ENCODE measurements around the gene NXNL1. TPM values are rescaled to one million over a fixed set of nuclear protein-coding genes. Genes with fewer than 3 reads are reported as not detected.

The NXNL1 gene
- total RNA-seq, 2 experiments from 2014 or later: not detected

DNA sequence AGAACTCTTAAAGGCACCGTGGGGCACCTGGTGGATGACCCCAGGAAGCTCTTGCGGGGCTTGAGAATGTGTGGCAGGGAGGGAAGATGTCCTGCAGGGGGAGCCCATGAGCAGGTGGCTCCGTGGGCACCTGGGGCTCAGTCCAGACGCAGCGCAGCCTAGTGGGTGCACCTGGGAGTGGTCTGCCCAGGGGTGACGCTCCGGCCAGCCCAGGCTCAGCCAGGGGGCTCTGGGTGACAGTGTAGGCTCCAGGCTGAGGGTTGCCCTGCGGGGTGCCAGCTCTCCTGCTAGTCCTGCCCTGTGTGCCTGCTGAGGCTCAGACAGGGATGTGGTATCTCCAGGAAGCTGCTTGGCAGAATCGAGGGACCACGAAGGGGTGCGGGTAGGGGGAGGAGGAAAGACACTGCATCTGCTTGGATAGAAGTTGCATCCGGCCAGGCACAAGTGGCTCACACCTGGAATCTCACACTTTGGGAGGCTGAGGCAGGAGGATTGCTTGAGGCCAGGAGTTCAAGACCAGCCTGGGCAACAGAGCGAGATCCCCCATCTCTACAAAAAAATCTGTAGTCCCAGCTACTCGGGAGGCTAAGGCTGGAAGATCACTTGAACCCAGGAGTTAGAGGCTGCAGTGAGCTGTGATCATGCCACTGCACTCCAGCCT is 35.7 kb upstream of the NXNL1 start:
- Mint-ChIP-seq H3K9me3 (no peaks in the 10 kb centered on the region), H3K27ac (no peak overlapping the region), H3K27me3 (no peaks in the 10 kb centered on the region), H3K4me1 (peaks cover 28% of the 10 kb centered on the region), H3K4me3 (no peak overlapping the region), H3K36me3 (ENCODE audit: low read depth) (no peaks in the 10 kb centered on the region)
- ChIA-PET CTCF (interaction anchor here (0.6 to 2.2 kb wide), 39 partner anchors 10 to 436 kb away, joined by 3 to 23 read pairs (median 4); partner anchors contain the start of genes BABAM1, CCDC124, PGLS and RPL18A), POLR2A (interaction anchor here (1.0 to 1.4 kb wide), 5 partner anchors 13 to 77 kb away, joined by 3 to 8 read pairs (median 4); partner anchors contain the start of gene PGLS)
- DNase-seq: peak; percentile 85

- no peaks in the 10 kb centered on the region for H3K27me3 Mint-ChIP-seq
- ChIA-PET POLR2A (interaction anchor here (1.0 to 1.4 kb wide), 5 partner anchors 13 to 78 kb away, joined by 3 to 8 read pairs (median 4); partner anchors contain the start of gene PGLS), CTCF (interaction anchor here (0.6 to 2.2 kb wide), 36 partner anchors 11 to 437 kb away, joined by 3 to 23 read pairs (median 4); partner anchors contain the start of genes BABAM1, CCDC124, PGLS and RPL18A)
- no peaks in the 10 kb centered on the region for H3K36me3 Mint-ChIP-seq (ENCODE audit: low read depth)
- no peak overlapping the region for H3K27ac Mint-ChIP-seq
- peaks cover 34% of the 10 kb centered on the region for H3K4me1 Mint-ChIP-seq
- H3K4me3 Mint-ChIP-seq: no peak overlapping the region
- H3K9me3 Mint-ChIP-seq: no peaks in the 10 kb centered on the region
- no peak for DNase-seq
Measured at GRCh38 chr19:17495639-17496296, 35.0 kb upstream of the NXNL1 start.

DNA sequence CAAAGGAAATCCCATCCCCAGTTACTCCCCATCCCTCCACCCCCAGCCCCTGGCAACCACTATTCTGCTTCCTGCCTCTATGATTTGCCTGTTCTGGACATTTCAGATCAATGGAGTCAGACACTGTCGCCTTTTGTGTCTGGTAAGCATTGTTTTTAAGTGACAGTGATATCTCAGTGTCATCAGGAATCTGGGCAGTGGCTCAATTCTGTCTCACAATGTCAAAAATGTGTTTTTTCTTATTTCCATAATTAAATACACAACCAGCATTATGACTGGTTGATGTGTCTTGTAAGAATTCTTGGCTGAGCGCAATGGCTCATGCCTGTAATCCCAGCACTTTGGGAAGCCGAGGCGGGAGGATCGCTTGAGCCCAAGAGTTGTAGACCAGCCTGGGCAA is 30.6 kb upstream of the NXNL1 start:
- Mint-ChIP-seq H3K4me1 (peaks cover 48% of the 10 kb centered on the region), H3K4me3 (no peak overlapping the region), H3K27me3 (no peaks in the 10 kb centered on the region), H3K27ac (no peak overlapping the region), H3K9me3 (no peaks in the 10 kb centered on the region), H3K36me3 (ENCODE audit: low read depth) (no peaks in the 10 kb centered on the region)
- DNase-seq: no peak
- ChIA-PET CTCF (no interaction called here), POLR2A (interaction anchor here (1.4 to 2.0 kb wide), 2 partner anchors 82 to 86 kb away, joined by 4 to 5 read pairs; partner anchors contain the start of gene BST2)

- no peaks in the 10 kb centered on the region for H3K9me3 Mint-ChIP-seq
- peak overlapping the region; percentile 72 for H3K27ac Mint-ChIP-seq
- H3K4me3 Mint-ChIP-seq: no peak overlapping the region
- peaks cover 41% of the 10 kb centered on the region for H3K4me1 Mint-ChIP-seq
- CTCF ChIA-PET: interaction anchor here (1.1 to 1.5 kb wide), 2 partner anchors 9 to 83 kb away, joined by 3 to 4 read pairs; no protein-coding TSS in a partner anchor
- H3K27me3 Mint-ChIP-seq: no peaks in the 10 kb centered on the region
- DNase-seq: peak; percentile 66
- H3K36me3 Mint-ChIP-seq (ENCODE audit: low read depth): no peaks in the 10 kb centered on the region
- POLR2A ChIA-PET: interaction anchor here (1.2 to 2.0 kb wide), 3 partner anchors 33 to 85 kb away, joined by 4 to 5 read pairs (median 4); partner anchors contain the start of gene BST2
Measured at GRCh38 chr19:17490411-17490810, 29.7 kb upstream of the NXNL1 start.

GRCh38 chr19:17489392-17490030 is 28.8 kb upstream of the NXNL1 start:
- no peaks in the 10 kb centered on the region for H3K36me3 Mint-ChIP-seq (ENCODE audit: low read depth)
- H3K4me3 Mint-ChIP-seq: no peak overlapping the region
- POLR2A ChIA-PET: interaction anchor here (2.0 kb wide), 1 partner anchor 84 kb away, joined by 5 read pairs; the partner anchor contains the start of gene BST2
- peak overlapping the region; percentile 66 for H3K27ac Mint-ChIP-seq
- DNase-seq: no peak
- CTCF ChIA-PET: interaction anchor here (1.0 to 1.5 kb wide), 3 partner anchors 10 to 84 kb away, joined by 3 to 4 read pairs (median 3); no protein-coding TSS in a partner anchor
- no peaks in the 10 kb centered on the region for H3K27me3 Mint-ChIP-seq
- no peaks in the 10 kb centered on the region for H3K9me3 Mint-ChIP-seq
- H3K4me1 Mint-ChIP-seq: peaks cover 41% of the 10 kb centered on the region

DNA sequence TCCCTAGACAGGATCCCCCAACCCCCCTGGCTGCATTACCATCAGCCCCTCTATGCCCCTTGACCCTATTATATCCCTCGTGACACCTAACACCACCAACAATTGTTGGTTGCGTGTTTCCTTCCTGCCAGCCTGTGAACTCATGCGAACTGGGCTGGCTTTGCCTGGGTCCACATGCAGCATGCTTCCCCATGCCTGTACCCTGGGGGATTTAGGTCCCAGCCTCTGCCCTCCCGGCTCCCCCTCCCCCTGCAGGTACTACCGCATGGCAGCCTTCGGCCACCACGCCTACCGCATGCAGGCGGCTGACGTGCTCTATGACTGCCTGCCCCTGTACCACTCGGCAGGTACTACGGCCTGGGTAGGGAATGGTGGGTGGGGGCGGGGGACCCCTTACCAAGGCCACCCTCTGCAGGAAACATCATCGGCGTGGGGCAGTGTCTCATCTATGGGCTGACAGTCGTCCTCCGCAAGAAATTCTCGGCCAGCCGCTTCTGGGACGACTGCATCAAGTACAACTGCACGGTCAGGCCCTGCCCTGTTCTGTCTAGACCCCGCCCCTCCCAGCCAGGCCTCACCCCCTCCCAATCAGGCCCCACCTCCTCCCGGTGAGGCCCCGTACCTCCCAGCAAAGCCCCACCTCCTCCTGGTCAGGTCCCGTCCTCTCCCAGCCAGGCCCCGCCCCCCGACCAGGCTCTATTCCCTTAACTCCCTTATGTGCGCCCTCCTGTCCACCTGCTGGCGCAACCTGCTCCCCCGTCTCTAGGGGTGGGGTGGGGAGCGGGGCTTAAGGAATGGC is 28.1 kb upstream of the NXNL1 start:
- no peaks in the 10 kb centered on the region for H3K9me3 Mint-ChIP-seq
- peak overlapping the region; percentile 27 for H3K4me3 Mint-ChIP-seq
- peak; percentile 72 for DNase-seq
- no peak overlapping the region for H3K27ac Mint-ChIP-seq
- H3K36me3 Mint-ChIP-seq (ENCODE audit: low read depth): no peaks in the 10 kb centered on the region
- ChIA-PET CTCF (interaction anchor here (1.0 kb wide), 1 partner anchor 23 kb away, joined by 3 read pairs; no protein-coding TSS in a partner anchor), POLR2A (interaction anchor here (0.5 kb wide), 1 partner anchor 222 kb away, joined by 3 read pairs; no protein-coding TSS in a partner anchor)
- H3K4me1 Mint-ChIP-seq: peaks cover 41% of the 10 kb centered on the region
- no peaks in the 10 kb centered on the region for H3K27me3 Mint-ChIP-seq

GRCh38 chr19:17487284-17488121 is 26.8 kb upstream of the NXNL1 start:
- Mint-ChIP-seq H3K27me3 (no peaks in the 10 kb centered on the region), H3K36me3 (ENCODE audit: low read depth) (no peaks in the 10 kb centered on the region), H3K9me3 (no peaks in the 10 kb centered on the region), H3K27ac (no peak overlapping the region), H3K4me1 (peaks cover 41% of the 10 kb centered on the region), H3K4me3 (no peak overlapping the region)
- no peak for DNase-seq
- ChIA-PET CTCF (no interaction called here), POLR2A (no interaction called here)

- no peaks in the 10 kb centered on the region for H3K9me3 Mint-ChIP-seq
- POLR2A ChIA-PET: no interaction called here
- peaks cover 38% of the 10 kb centered on the region for H3K4me1 Mint-ChIP-seq
- DNase-seq: no peak
- H3K36me3 Mint-ChIP-seq (ENCODE audit: low read depth): no peaks in the 10 kb centered on the region
- no peak overlapping the region for H3K27ac Mint-ChIP-seq
- CTCF ChIA-PET: no interaction called here
- no peak overlapping the region for H3K4me3 Mint-ChIP-seq
- no peaks in the 10 kb centered on the region for H3K27me3 Mint-ChIP-seq
Measured at GRCh38 chr19:17486545-17487240, 26.0 kb upstream of the NXNL1 start.

GRCh38 chr19:17484520-17485185 is 23.9 kb upstream of the NXNL1 start:
- peaks cover 21% of the 10 kb centered on the region for H3K4me1 Mint-ChIP-seq
- CTCF ChIA-PET: interaction anchor here (0.5 to 1.5 kb wide), 3 partner anchors 12 to 929 kb away, joined by 3 to 6 read pairs (median 4); no protein-coding TSS in a partner anchor
- no peaks in the 10 kb centered on the region for H3K9me3 Mint-ChIP-seq
- H3K27me3 Mint-ChIP-seq: no peaks in the 10 kb centered on the region
- DNase-seq: no peak
- H3K4me3 Mint-ChIP-seq: no peak overlapping the region
- H3K36me3 Mint-ChIP-seq (ENCODE audit: low read depth): no peaks in the 10 kb centered on the region
- no peak overlapping the region for H3K27ac Mint-ChIP-seq
- POLR2A ChIA-PET: interaction anchor here (1.4 kb wide), 1 partner anchor 27 kb away, joined by 6 read pairs; the partner anchor contains the start of gene PGLS

DNA sequence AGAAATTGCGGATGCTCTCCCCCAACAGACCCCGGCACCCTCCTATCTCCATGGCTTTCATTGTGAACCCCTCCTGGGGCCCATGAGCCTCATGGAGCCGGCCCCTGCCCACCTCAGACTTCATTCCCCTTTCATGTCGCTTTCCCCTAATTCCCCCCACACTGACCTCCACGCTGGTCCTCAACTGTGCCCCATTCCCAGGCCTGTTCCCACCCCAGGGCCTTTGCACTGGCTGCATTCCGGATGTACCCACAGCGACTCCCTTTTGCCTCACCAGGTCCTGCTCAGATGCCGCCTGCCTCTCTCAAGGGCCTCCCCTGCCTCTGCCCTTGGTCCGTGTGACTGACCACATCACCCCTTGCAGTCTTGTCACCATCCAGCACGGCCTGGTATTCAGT is 22.9 kb upstream of the NXNL1 start:
- Mint-ChIP-seq H3K27ac (no peak overlapping the region), H3K4me3 (no peak overlapping the region), H3K4me1 (peaks cover 11% of the 10 kb centered on the region), H3K27me3 (no peaks in the 10 kb centered on the region), H3K9me3 (no peaks in the 10 kb centered on the region), H3K36me3 (ENCODE audit: low read depth) (no peaks in the 10 kb centered on the region)
- no peak for DNase-seq
- ChIA-PET CTCF (interaction anchor here (1.1 kb wide), 1 partner anchor 13 kb away, joined by 3 read pairs; no protein-coding TSS in a partner anchor), POLR2A (interaction anchor here (1.8 kb wide), 1 partner anchor 10 kb away, joined by 4 read pairs; no protein-coding TSS in a partner anchor)
